GM23338 (cell line): ENCODE data around the gene SMYD3. TPM values are rescaled to one million over a fixed set of nuclear protein-coding genes. Genes with fewer than 3 reads are reported as not detected.

ENCODE experiments used
- ATAC-seq: fragments of 200-7000 bp; cut with Tn5 transposase; 3 replicates; pipeline ENCODE4 v1.9.1; 2020
- DNase-seq: peaks from one replicate; pipeline ENCODE4 v3.0.0-alpha.2; 2015; ENCODE audit warnings: low spot score
- H2AFZ ChIP-seq: fragments of 200-600 bp; sonication (generic); 2 replicates; pipeline ENCODE4 v1.8.0; 2016; ENCODE audit warnings: antibody characterized with exemption, mild to moderate bottlenecking, moderate library complexity
- H3F3A ChIP-seq: fragments of 200-600 bp; sonication (generic); replicated peaks from 2 replicates; pipeline ENCODE4 v1.8.0; 2017; ENCODE audit warnings: antibody characterized with exemption, mixed run types, low read depth
- H3K27ac ChIP-seq: fragments of 200-600 bp; sonication (generic); 2 replicates; pipeline ENCODE4 v1.6.1; 2016; ENCODE audit warnings: low read depth
- H3K27me3 ChIP-seq: fragments of 200-600 bp; sonication (generic); 2 replicates; pipeline ENCODE4 v1.8.0; 2016; ENCODE audit warnings: mild to moderate bottlenecking, mixed run types, moderate library complexity; ENCODE audit not compliant: insufficient read depth
- H3K36me3 ChIP-seq: fragments of 200-600 bp; sonication (generic); 2 replicates; pipeline ENCODE4 v1.8.0; 2016; ENCODE audit warnings: mild to moderate bottlenecking; ENCODE audit not compliant: insufficient read depth
- H3K4me1 ChIP-seq: fragments of 200-600 bp; sonication (generic); 2 replicates; pipeline ENCODE4 v1.8.0; 2016; ENCODE audit warnings: mild to moderate bottlenecking, moderate library complexity; ENCODE audit not compliant: insufficient read depth
- H3K4me2 ChIP-seq: fragments of 200-600 bp; sonication (generic); 2 replicates; pipeline ENCODE4 v1.7.1; 2017; ENCODE audit warnings: mixed run types
- H3K4me3 ChIP-seq: fragments of 200-600 bp; sonication (generic); 2 replicates; pipeline ENCODE4 v1.6.1; 2016; ENCODE audit warnings: mixed run types
- H3K79me2 ChIP-seq: fragments of 200-600 bp; sonication (generic); replicated peaks from 2 replicates; pipeline ENCODE4 v1.8.0; 2017; ENCODE audit warnings: mild to moderate bottlenecking; ENCODE audit not compliant: insufficient read depth
- H3K9me2 ChIP-seq: fragments of 200-600 bp; sonication (generic); 2 replicates; pipeline ENCODE4 v1.8.0; 2017; ENCODE audit not compliant: insufficient read depth
- H4K20me1 ChIP-seq: fragments of 200-600 bp; sonication (generic); replicated peaks from 2 replicates; pipeline ENCODE4 v1.8.0; 2017; ENCODE audit warnings: mild to moderate bottlenecking; ENCODE audit not compliant: insufficient read depth
- H3K27ac Mint-ChIP-seq: 2 replicates; pipeline ENCODE4 v1.8.0; 2020; ENCODE audit warnings: inconsistent platforms, mild to moderate bottlenecking, moderate library complexity, mixed read lengths
- H3K27me3 Mint-ChIP-seq: 3 replicates; pipeline ENCODE4 v1.8.0; 2022; ENCODE audit warnings: low read depth, mild to moderate bottlenecking, moderate library complexity, mixed read lengths, inconsistent platforms; ENCODE audit not compliant: insufficient read depth, poor library complexity
- H3K36me3 Mint-ChIP-seq: 3 replicates; pipeline ENCODE4 v1.8.0; 2021; ENCODE audit warnings: low read depth, mild to moderate bottlenecking, inconsistent platforms, moderate library complexity, mixed read lengths
- H3K4me1 Mint-ChIP-seq: 3 replicates; pipeline ENCODE4 v1.8.0; 2020; ENCODE audit warnings: mild to moderate bottlenecking, inconsistent platforms, mixed read lengths
- H3K4me3 Mint-ChIP-seq: 3 replicates; pipeline ENCODE4 v1.8.0; 2021; ENCODE audit warnings: moderate library complexity, mild to moderate bottlenecking, inconsistent platforms, mixed read lengths
- H3K9me3 Mint-ChIP-seq: 3 replicates; pipeline ENCODE4 v1.8.0; 2020; ENCODE audit warnings: moderate library complexity, mild to moderate bottlenecking, inconsistent platforms, mixed read lengths
- CREB1 ChIP-seq: fragments of 250-450 bp; sonication (Bioruptor Pico); IDR thresholded peaks from 2 replicates; pipeline ENCODE4 v1.5.0; 2020; ENCODE audit warnings: low read depth, mild to moderate bottlenecking, moderate library complexity
- JUNB ChIP-seq: IDR thresholded peaks from one replicate; pipeline ENCODE4 v1.6.1; 2016; ENCODE audit warnings: antibody characterized with exemption; ENCODE audit not compliant: unreplicated experiment
- ZNF114 ChIP-seq: fragments of 250-450 bp; sonication (Bioruptor Pico); IDR thresholded peaks from 2 replicates; pipeline ENCODE4 v1.5.0; 2020; ENCODE audit warnings: mild to moderate bottlenecking, moderate library complexity
- polyA plus RNA-seq: library from polyadenylated mRNA; unstranded; fragments of >200 nt; fragmentation: Nextera tagmentation; extraction: Ambion mirVana; gene quantifications from 2 replicates; pipeline ENCODE4 v1.2.1, GENCODE V29; 2016
- total RNA-seq: library from RNA; depleted of rRNA; stranded (reverse); fragments of >200 nt; shearing (Covaris generic); gene quantifications from 2 replicates; pipeline ENCODE4 v1.2.3, GENCODE V29; 2014
- TF ChIP-seq, protein P1 (sequence below), 2 experiments: fragments of 200-600 bp in 1 of 2; sonication (generic) in 1 of 2; conservative IDR thresholded peaks; 2 replicates each; pipeline versions ENCODE4 v1.5.1 to v1.6.1; 2016 to 2017; ENCODE audit warnings: antibody characterized with exemption in 2 of 2, low read depth in 2 of 2, mild to moderate bottlenecking in 2 of 2, moderate library complexity in 1 of 2
- TF ChIP-seq, protein P2 (sequence below): IDR thresholded peaks from one replicate; pipeline ENCODE4 v1.6.1; 2018; ENCODE audit warnings: antibody characterized with exemption; ENCODE audit not compliant: unreplicated experiment

The SMYD3 gene
- total and polyA plus RNA-seq, 2 experiments from 2014 or later, result 31.8 to 34.4 TPM

DNA sequence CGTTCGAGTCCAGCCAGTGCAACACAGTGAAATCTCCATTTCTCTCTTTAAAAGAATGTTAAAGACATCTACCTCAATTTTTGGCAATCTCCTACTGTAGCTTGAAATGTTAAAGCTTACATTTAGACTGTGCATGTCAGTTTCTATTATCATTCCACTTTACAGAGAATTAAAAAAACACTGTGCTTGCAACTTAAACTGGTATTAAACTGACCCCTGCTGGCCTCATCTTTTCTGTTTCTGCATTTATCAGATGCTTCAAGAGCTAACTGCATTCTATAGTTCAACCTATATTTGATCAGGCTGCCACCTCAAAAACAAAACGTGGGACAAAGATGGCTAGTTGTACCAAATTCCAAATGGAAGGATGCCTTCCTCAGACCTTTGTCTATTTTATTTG is 226.5 kb downstream of the SMYD3 start:
- Mint-ChIP-seq H3K27ac (no peak overlapping the region), H3K27me3 (peaks cover 1% of the 10 kb centered on the region), H3K36me3 (no peaks in the 10 kb centered on the region), H3K4me3 (no peak overlapping the region), H3K9me3 (no peaks in the 10 kb centered on the region), H3K4me1 (peaks cover 8% of the 10 kb centered on the region; the same call in 2 of the 3 replicates)
- Histone ChIP-seq H4K20me1 (no peaks in the 10 kb centered on the region), H3K79me2 (no peaks in the 10 kb centered on the region), H3K27ac (no peak overlapping the region), H3F3A (no peaks in the 10 kb centered on the region), H3K4me3 (no peak overlapping the region), H3K4me2 (no peak overlapping the region), H3K4me1 (peaks cover 8% of the 10 kb centered on the region; the same call in 1 of the 2 replicates), H3K9me2 (no peaks in the 10 kb centered on the region), H3K27me3 (no peaks in the 10 kb centered on the region), H2AFZ (no peak overlapping the region), H3K36me3 (no peaks in the 10 kb centered on the region)
- ATAC-seq, result no peak
- TF ChIP-seq, protein P1, sequence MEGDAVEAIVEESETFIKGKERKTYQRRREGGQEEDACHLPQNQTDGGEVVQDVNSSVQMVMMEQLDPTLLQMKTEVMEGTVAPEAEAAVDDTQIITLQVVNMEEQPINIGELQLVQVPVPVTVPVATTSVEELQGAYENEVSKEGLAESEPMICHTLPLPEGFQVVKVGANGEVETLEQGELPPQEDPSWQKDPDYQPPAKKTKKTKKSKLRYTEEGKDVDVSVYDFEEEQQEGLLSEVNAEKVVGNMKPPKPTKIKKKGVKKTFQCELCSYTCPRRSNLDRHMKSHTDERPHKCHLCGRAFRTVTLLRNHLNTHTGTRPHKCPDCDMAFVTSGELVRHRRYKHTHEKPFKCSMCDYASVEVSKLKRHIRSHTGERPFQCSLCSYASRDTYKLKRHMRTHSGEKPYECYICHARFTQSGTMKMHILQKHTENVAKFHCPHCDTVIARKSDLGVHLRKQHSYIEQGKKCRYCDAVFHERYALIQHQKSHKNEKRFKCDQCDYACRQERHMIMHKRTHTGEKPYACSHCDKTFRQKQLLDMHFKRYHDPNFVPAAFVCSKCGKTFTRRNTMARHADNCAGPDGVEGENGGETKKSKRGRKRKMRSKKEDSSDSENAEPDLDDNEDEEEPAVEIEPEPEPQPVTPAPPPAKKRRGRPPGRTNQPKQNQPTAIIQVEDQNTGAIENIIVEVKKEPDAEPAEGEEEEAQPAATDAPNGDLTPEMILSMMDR (conservative IDR thresholded peaks at IDR 0.05; ENCODE audit: low read depth in 2 of 2), result peak in 1 of 2 experiments; percentile 32; a peak in 2 of 4 replicates
- TF ChIP-seq JUNB, result no peak
- DNase-seq, result peak; percentile 21

DNA sequence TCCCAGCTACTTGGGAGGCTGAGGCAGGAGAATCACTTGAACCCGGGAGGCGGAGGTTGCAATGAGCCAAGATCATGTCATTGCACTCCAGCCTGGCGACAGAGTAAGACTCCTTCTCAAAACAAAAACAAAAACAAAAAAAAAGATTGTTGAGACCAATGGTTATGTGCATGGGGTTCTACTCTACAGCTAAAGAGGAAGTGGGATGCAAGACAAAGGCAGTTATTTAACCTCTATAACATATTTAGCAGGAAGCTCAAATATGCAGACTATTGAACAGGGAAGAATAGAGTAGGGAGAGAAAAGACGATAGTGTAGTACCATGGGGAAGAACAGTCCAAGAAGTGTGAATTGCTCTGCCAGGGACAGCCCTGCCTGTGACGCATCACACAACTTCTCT is 227.7 kb downstream of the SMYD3 start:
- Mint-ChIP-seq H3K9me3 (no peaks in the 10 kb centered on the region), H3K36me3 (no peaks in the 10 kb centered on the region), H3K4me3 (no peak overlapping the region), H3K4me1 (peaks cover 8% of the 10 kb centered on the region; the same call in 2 of the 3 replicates), H3K27ac (no peak overlapping the region), H3K27me3 (no peaks in the 10 kb centered on the region)
- peaks cover 8% of the 10 kb centered on the region; the same call in 1 of the 2 replicates for H3K4me1 ChIP-seq
- TF ChIP-seq, protein P2, sequence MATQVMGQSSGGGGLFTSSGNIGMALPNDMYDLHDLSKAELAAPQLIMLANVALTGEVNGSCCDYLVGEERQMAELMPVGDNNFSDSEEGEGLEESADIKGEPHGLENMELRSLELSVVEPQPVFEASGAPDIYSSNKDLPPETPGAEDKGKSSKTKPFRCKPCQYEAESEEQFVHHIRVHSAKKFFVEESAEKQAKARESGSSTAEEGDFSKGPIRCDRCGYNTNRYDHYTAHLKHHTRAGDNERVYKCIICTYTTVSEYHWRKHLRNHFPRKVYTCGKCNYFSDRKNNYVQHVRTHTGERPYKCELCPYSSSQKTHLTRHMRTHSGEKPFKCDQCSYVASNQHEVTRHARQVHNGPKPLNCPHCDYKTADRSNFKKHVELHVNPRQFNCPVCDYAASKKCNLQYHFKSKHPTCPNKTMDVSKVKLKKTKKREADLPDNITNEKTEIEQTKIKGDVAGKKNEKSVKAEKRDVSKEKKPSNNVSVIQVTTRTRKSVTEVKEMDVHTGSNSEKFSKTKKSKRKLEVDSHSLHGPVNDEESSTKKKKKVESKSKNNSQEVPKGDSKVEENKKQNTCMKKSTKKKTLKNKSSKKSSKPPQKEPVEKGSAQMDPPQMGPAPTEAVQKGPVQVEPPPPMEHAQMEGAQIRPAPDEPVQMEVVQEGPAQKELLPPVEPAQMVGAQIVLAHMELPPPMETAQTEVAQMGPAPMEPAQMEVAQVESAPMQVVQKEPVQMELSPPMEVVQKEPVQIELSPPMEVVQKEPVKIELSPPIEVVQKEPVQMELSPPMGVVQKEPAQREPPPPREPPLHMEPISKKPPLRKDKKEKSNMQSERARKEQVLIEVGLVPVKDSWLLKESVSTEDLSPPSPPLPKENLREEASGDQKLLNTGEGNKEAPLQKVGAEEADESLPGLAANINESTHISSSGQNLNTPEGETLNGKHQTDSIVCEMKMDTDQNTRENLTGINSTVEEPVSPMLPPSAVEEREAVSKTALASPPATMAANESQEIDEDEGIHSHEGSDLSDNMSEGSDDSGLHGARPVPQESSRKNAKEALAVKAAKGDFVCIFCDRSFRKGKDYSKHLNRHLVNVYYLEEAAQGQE, result no peak
- no peak for TF ChIP-seq CREB1 (CRISPR knock-in tag)
- TF ChIP-seq ZNF114 (CRISPR knock-in tag), result no peak
- TF ChIP-seq, protein P1 (conservative IDR thresholded peaks at IDR 0.05; ENCODE audit: low read depth in 2 of 2), result no peak
- no peak overlapping the region for H3K27ac ChIP-seq
- no peaks in the 10 kb centered on the region for H3K9me2 ChIP-seq
- no peak overlapping the region for H3K4me2 ChIP-seq
- no peak overlapping the region for H2AFZ ChIP-seq
- ATAC-seq (no peak), DNase-seq (no peak)
- no peak overlapping the region for H3K4me3 ChIP-seq
- H3K36me3 ChIP-seq, result no peaks in the 10 kb centered on the region
- no peaks in the 10 kb centered on the region for H3K27me3 ChIP-seq
- no peaks in the 10 kb centered on the region for H3F3A ChIP-seq
- H4K20me1 ChIP-seq, result no peaks in the 10 kb centered on the region
- H3K79me2 ChIP-seq, result no peaks in the 10 kb centered on the region
